Spinal cord (tissue), 10 donors: ENCODE measurements around the gene SNX32. TPM values are rescaled to one million over a fixed set of nuclear protein-coding genes. Genes with fewer than 3 reads are reported as not detected.

Experiments used
- DNase-seq, 6 donors: peaks; one replicate each; pipeline versions ENCODE4 v3.0.0 to v3.0.0-alpha.2; 2013 to 2015; ENCODE audit warnings: low spot score in 6 of 6, low read depth in 4 of 6
- H3K27ac ChIP-seq: one replicate; pipeline ENCODE4 v1.5.1; 2013; ENCODE audit warnings: low read depth, low read length, control low read depth
- H3K27me3 ChIP-seq: one replicate; pipeline ENCODE4 v1.6.1; 2013; ENCODE audit warnings: low read length; ENCODE audit not compliant: control insufficient read depth, insufficient read depth
- H3K36me3 ChIP-seq: one replicate; pipeline ENCODE4 v1.6.1; 2013; ENCODE audit warnings: low read length; ENCODE audit not compliant: control insufficient read depth, insufficient read depth
- H3K4me1 ChIP-seq: one replicate; pipeline ENCODE4 v1.6.1; 2013; ENCODE audit warnings: low read length; ENCODE audit not compliant: control insufficient read depth, insufficient read depth
- H3K4me3 ChIP-seq: one replicate; pipeline ENCODE4 v1.5.1; 2013; ENCODE audit warnings: low read depth, low read length, control low read depth
- H3K9me3 ChIP-seq: one replicate; pipeline ENCODE4 v1.6.1; 2013; ENCODE audit warnings: low read length; ENCODE audit not compliant: control insufficient read depth, insufficient read depth
- WGBS: methylation state at CpG from one replicate; pipeline ENCODE4 v1.1.5; 2013; ENCODE audit warnings: missing lambda C conversion rate; ENCODE audit not compliant: insufficient coverage; 5-methylcytosine and 5-hydroxymethylcytosine counted together
- polyA plus RNA-seq, 2 donors: library from polyadenylated mRNA; unstranded; fragments of 120-200 nt; gene quantifications; one replicate each; pipeline ENCODE4 v1.2.1, GENCODE V29; 2013; ENCODE audit not compliant: insufficient read length in 2 of 2
- total RNA-seq, 2 donors: library from RNA; depleted of rRNA in 1 of 2; stranded (reverse); fragments of 120-200 nt in 1 of 2; fragments of >200 nt in 1 of 2; gene quantifications; one replicate each; pipeline versions ENCODE4 v1.2.3 to v1.2.4, GENCODE V29; 2013 to 2014
- donor health status: healthy.

The SNX32 gene
- total and polyA plus RNA-seq, 4 donors, result 3.3 to 22.1 (median 6.8) TPM

DNA sequence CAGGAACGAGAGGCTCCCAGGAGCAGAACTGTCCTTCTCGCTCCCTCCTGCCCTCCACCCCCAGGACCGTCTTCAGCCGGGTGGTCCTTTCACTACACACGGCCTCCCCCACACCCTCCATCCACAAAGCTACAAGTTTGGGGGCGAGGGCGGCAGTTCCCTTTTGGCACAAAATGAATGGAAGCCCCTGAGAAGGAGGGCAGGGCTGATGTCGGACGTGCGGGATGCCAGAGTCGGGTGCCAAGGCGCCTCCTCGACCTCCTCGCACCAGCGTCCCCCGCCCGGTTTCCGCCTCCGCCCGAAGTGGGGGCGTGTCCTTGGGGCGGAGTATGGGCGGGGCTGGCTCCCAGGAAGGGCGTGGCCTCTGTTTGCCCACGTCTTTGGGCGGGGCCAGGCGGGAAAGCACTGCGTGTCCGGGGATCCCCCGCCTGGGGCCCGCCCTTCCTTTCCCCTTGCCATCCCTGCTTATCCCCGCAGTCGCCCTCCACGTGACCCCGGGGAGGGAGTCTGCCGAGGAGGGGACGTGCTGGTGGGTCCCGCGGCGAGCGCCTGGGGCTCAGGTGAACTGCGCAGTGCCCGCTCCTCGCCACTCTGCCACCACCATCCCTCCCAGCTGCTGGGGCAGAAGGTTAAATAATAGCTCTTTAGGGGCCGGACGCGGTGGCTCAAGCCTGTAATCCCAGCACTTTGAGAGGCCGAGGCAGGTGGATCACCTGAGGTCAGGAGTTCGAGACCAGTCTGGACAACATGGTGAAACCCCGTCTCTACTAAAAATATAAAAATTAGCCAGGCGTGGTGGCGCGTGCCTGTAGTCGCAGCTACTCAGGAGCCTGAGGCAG, 39.8 kb downstream of the SNX32 start:
- H3K27ac ChIP-seq, result peak overlapping the region; percentile 89
- WGBS, result under 1% methylated on average over 44 of the region's 54 CpGs
- no peaks in the 10 kb centered on the region for H3K27me3 ChIP-seq
- peaks cover 24% of the 10 kb centered on the region for H3K36me3 ChIP-seq
- no peaks in the 10 kb centered on the region for H3K9me3 ChIP-seq
- peak overlapping the region; percentile 51 for H3K4me3 ChIP-seq
- peaks cover 35% of the 10 kb centered on the region for H3K4me1 ChIP-seq
- peak; percentile 63 to 96 (median 77) for DNase-seq

GRCh38 chr11:65879617-65880016, 45.9 kb downstream of the SNX32 start, which contains the start of gene CTSW:
Gene CTSW, plus strand, starts transcription at chr11:65879837. Its CDS starts 18 bp downstream, at chr11:65879855.
- 57% methylated on average over 6 of the region's 7 CpGs for WGBS
- Histone ChIP-seq H3K27ac (no peak within 1 kb of the TSS), H3K27me3 (no peaks in the 10 kb centered on the region), H3K4me1 (peaks cover 6% of the 10 kb centered on the region), H3K4me3 (no peak within 1 kb of the TSS), H3K9me3 (no peaks in the 10 kb centered on the region), H3K36me3 (peaks cover 38% of the 10 kb centered on the region)
- no peak for DNase-seq

- H3K4me3 ChIP-seq, result no peak overlapping the region
- peaks cover 43% of the 10 kb centered on the region for H3K36me3 ChIP-seq
- DNase-seq, result no peak
- H3K9me3 ChIP-seq, result no peaks in the 10 kb centered on the region
- peaks cover 10% of the 10 kb centered on the region for H3K4me1 ChIP-seq
- no peaks in the 10 kb centered on the region for H3K27me3 ChIP-seq
- no peak overlapping the region for H3K27ac ChIP-seq
- 77% methylated on average over 6 of the region's 7 CpGs for WGBS
These were observed 46.3 kb downstream of the SNX32 start for GRCh38 chr11:65880027-65880426.

- Histone ChIP-seq H3K4me1 (peaks cover 11% of the 10 kb centered on the region), H3K27me3 (no peaks in the 10 kb centered on the region), H3K27ac (no peak overlapping the region), H3K9me3 (no peaks in the 10 kb centered on the region), H3K4me3 (no peak overlapping the region), H3K36me3 (peaks cover 52% of the 10 kb centered on the region)
- no peak for DNase-seq
- WGBS, result 85% methylated on average over 7 of the region's 7 CpGs
These were observed 47.2 kb downstream of the SNX32 start for GRCh38 chr11:65880844-65881421.

GRCh38 chr11:65882120-65883057, 48.6 kb downstream of the SNX32 start:
- 95% methylated on average over 26 of the region's 30 CpGs for WGBS
- Histone ChIP-seq H3K36me3 (peaks cover 65% of the 10 kb centered on the region), H3K4me1 (peaks cover 18% of the 10 kb centered on the region), H3K9me3 (no peaks in the 10 kb centered on the region), H3K27ac (no peak overlapping the region), H3K27me3 (no peaks in the 10 kb centered on the region), H3K4me3 (no peak overlapping the region)
- no peak for DNase-seq

GRCh38 chr11:65883058-65883761, 49.4 kb downstream of the SNX32 start:
- Histone ChIP-seq H3K27me3 (no peaks in the 10 kb centered on the region), H3K36me3 (peaks cover 65% of the 10 kb centered on the region), H3K27ac (no peak overlapping the region), H3K4me1 (peaks cover 25% of the 10 kb centered on the region), H3K9me3 (no peaks in the 10 kb centered on the region), H3K4me3 (no peak overlapping the region)
- DNase-seq, result no peak
- 95% methylated on average over 8 of the region's 13 CpGs for WGBS

DNA sequence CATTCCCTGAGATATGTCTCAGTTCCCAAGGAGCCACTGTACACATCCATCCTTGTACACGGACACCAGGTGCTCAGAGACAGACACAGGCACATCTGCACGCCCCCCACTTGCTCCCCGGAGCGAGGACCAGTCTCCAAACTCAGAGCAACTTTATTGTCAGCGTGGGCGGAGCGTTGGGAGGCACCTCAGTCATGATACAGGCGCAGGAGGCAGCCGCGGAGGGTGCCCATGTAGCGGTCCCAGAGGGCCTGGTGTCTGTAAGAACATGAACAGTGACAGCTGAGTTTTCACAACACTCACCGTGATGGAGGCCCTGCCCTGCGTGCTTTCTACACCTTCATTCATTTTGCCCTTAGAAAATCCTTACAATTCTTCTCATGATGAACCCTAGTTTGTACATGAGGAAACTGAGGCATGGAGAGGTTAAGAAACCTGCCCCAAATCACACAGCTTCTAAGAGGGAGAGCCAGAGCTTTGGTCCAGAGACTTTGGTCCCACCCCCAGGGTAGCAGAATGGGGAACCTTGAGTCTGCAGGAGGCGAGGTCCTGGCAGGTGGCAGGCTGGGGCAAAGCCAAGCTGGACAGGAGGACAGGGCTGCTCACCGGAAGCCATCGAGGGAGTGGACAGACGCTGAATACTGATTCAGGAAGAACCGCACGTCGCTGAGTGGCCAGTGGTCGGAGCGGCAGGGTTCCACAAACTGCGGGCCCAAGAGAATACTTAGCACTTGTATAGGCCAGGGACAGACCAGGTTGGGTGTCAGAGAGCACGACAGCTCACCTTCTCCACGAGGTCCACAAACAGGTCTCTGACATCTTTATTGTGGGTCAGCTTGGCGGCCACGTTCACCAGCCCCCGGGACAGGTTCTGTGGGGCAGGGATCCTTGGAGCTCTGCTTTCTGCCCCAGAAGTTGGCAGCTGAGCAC, 50.3 kb downstream of the SNX32 start:
- Histone ChIP-seq H3K4me3 (no peak overlapping the region), H3K27ac (no peak overlapping the region), H3K9me3 (no peaks in the 10 kb centered on the region), H3K36me3 (peaks cover 65% of the 10 kb centered on the region), H3K27me3 (no peaks in the 10 kb centered on the region), H3K4me1 (peaks cover 31% of the 10 kb centered on the region)
- DNase-seq, result no peak
- WGBS, result 85% methylated on average over 26 of the region's 28 CpGs

DNA sequence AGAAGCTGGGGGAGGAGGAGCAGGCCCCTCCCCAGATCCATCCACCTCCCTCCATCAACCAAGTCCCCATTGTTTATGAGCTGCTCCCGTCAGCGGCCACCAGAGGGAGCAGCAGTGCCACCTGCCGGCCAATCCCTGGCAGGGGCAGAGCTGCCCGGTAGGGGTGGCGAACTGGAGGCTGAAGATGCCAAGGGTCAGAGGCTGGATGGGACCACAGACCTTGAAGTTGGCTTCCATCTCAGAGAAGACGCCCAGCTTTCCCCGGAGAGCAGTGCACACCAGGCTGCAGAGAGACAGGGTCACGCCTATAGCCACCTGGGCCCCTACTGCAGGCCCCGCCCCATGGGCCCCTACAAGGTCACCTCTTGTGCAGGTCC, 50.9 kb downstream of the SNX32 start:
- H3K4me3 ChIP-seq, result no peak overlapping the region

More for the DNA sequence above, 50.9 kb downstream of the SNX32 start:
- H3K36me3 ChIP-seq, result peaks cover 65% of the 10 kb centered on the region
- 25% methylated on average over 9 of the region's 9 CpGs for WGBS
- peaks cover 36% of the 10 kb centered on the region for H3K4me1 ChIP-seq
- no peak overlapping the region for H3K27ac ChIP-seq
- H3K9me3 ChIP-seq, result no peaks in the 10 kb centered on the region
- DNase-seq, result peak in 3 of 6 donors; percentile 52 to 84 (median 81)
- H3K27me3 ChIP-seq, result no peaks in the 10 kb centered on the region
